GM19324 (cell line): ENCODE results near the gene B9D2.
"Not testable (repeated sequence)": the region's sequence is repeated elsewhere in the genome, so short reads cannot be mapped to it uniquely, and the experiment has no call there.

ENCODE experiments used
- ATAC-seq: cut with Tn5 transposase; IDR thresholded peaks from one replicate; pipeline ENCODE4 v1.9.1; 2021; ENCODE audit warnings: mild to moderate bottlenecking, moderate library complexity; ENCODE audit not compliant: unreplicated experiment, low FRiP score

B9D2 gene

DNA sequence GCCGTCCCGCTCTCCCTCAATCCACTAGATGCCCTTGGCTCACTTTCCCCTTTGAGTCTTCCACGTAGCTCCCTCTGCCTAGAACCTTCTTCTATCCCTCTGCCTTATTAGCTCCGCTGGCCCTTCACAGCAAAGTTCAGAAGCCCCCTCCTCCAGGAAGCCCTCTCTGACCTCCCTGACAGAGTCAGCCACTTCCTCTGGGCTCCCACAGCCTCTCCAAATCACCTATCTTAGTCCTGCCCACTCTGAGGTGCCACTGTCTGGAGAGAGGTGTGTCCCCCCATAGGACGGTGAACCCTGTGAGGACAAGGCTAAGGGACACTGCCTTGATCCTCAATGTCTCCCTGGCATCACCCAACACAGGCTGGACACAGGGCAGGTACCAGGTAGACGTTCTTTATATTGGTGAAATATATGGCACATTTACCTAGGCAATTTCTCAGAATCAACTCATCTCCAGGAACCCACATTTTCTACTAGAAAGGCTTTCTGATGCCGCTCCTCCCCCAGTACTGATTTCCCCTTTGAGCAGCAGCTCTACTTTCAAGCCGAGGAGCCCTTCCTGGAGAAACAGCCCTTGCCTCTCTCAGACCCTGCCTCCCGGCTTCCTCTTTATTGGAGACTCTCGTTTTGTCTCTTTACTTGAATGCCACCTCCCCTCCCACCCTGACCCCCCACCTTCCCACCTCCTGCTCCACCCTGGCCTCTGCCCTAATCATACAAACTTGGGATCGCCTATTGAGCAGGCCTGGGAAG lies 6.8 kb downstream of the B9D2 start:
- ATAC-seq: no peak

DNA sequence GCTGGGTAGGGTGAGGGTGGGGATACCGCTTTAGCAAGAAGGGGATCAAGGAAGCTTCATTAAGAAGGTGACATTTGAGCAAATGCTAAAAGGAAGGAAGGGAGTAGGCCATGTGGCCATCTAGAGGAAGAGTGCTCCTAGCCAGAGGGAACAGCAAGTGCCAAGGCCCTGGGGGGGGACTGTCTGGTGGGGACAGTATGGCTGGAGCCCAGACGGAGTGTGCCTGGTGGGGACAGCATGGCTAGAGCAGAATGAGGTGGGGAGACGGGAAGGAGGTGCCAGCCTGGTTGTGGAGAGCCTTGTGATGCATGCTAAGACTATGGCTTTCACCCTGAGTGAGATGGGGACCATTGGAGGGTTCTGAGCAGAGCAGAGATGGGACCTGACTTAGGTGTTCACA lies 8.1 kb downstream of the B9D2 start:
- ATAC-seq: no peak

DNA sequence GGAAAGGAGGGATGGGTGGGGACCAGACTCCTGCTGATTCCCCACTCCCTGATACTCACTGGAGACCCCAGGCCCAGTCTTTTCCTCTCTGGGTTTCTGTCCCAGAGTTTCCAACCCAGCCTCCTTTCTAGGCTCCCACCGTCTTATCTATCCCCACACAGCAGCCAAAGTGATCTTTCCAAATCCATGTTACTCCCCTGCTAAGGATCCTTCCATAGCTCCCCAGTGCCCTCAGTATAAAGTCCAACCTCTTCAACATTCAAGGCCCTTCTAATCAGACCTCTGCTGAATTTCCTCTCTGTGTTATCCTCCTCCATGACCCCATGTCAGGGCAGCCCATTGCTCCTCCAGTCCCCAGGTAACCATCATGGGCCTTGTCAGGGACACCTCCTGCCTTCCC lies 8.9 kb downstream of the B9D2 start:
- ATAC-seq: no peak

DNA sequence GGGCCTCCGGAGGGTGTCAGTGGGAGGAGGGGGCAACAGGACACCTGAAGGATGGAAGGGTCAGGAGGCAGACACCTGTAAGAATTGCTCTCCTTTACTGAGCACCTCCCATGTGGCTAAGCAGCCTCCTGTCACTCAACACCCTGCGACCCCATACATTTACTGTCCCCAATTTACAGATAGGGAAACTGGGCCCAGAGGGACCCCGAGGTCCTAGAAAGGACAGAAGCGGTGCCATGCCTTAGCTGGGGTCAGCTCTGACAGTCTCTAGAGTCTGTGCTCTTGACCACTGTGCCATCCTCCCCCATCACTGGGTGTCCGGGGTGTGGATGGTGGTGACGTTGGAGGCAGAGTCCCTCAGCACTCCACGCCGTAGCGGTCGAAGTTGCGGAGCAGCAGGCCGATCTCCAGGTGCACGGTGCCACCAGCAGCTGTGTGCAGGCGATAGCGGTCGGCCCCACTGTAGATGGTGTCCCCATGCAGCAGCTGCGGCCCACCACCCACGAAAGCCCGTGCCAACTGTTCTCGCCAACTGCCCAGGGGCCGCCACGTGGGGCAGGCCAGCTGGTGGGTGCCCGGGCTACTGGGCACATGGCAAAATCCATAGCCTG lies 9.5 kb downstream of the B9D2 start:
- ATAC-seq: no peak

DNA sequence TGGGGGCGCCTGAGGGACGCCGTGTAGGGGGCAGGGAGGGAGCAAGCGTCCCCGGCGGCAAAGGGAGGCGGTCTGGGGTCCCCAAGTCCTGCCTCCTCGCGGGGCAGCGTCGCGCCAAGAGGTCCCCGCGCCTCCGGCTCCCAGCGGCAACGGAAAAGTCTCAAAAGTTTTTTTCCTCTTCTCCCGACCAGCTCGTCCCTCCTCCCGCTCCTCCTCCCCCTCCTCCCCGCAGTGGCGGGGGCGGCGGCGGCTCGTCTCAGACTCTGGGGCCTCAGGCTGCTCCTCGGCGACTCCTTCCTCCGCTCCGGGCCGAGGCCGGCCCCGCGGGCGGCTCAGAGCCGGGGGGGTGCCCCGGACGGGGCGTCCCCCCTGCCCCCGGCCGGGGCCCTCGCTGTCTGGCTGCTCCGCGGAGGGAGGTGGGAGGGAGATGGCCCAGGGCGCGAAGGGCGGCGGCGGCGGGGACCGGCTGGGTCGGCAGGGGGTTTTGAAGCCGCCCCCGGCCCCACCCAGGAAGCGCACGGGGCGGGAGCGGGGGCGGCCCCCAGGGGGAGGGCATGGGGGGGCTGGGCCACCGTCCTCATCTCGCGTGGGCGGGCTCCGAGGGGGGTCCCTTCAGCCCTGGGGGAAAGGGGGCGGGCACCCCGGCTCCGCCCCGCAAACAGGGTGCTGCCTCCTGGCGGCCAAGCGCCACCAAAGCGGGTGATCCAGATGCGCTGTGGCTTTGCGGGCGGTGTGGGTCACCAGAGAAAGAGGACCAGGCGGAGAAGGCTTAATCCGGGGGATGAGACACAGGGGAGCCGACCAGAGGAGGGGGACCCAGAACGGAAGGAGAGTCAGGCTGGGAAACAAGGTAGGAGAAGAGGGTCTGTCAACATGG lies 10.2 kb downstream of the B9D2 start, which contains the start of gene TGFB1:
TGFB1 (minus strand) TSS at position 457 of the 877 bp plus-strand sequence. CDS start 878 bp downstream, outside the sequence.
- ATAC-seq: peak; percentile 62

DNA sequence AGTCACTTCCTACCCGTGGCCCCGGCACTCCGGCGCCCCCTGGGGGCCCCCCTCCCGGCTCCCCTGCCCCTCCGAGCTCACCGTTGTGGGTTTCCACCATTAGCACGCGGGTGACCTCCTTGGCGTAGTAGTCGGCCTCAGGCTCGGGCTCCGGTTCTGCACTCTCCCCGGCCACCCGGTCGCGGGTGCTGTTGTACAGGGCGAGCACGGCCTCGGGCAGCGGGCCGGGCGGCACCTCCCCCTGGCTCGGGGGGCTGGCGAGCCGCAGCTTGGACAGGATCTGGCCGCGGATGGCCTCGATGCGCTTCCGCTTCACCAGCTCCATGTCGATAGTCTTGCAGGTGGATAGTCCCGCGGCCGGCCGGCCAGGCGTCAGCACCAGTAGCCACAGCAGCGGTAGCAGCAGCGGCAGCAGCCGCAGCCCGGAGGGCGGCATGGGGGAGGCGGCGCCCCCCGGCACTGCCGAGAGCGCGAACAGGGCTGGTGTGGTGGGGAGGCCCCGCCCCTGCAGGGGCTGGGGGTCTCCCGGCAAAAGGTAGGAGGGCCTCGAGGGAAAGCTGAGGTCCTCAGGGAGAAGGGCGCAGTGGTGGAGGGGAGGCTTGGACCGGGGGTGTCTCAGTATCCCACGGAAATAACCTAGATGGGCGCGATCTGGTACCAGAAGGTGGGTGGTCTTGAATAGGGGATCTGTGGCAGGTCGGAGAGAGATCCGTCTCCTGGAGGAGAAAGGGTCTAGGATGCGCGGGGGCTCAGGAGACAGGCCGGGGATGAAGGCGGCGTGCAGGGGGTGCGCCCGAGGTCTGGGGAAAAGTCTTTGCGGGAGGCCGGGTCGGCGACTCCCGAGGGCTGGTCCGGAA lies 11.1 kb downstream of the B9D2 start:
- ATAC-seq: no peak

DNA sequence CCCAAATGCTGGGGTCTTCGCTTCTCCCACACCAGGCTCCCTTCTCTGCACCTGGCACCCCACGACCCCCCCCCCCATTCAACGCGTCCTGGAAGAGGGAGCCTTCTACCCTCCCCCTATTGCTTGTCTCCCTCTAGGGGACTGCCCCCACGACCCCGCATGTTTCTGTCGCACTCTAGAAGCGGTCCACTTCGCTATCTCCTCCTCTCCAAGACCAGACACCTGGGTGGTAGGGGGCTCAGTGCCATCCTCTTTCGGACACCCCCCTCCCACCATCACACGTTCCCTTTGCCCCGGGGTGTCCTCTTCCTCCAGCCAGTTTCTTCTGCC lies 11.7 kb downstream of the B9D2 start:
- ATAC-seq: no peak

DNA sequence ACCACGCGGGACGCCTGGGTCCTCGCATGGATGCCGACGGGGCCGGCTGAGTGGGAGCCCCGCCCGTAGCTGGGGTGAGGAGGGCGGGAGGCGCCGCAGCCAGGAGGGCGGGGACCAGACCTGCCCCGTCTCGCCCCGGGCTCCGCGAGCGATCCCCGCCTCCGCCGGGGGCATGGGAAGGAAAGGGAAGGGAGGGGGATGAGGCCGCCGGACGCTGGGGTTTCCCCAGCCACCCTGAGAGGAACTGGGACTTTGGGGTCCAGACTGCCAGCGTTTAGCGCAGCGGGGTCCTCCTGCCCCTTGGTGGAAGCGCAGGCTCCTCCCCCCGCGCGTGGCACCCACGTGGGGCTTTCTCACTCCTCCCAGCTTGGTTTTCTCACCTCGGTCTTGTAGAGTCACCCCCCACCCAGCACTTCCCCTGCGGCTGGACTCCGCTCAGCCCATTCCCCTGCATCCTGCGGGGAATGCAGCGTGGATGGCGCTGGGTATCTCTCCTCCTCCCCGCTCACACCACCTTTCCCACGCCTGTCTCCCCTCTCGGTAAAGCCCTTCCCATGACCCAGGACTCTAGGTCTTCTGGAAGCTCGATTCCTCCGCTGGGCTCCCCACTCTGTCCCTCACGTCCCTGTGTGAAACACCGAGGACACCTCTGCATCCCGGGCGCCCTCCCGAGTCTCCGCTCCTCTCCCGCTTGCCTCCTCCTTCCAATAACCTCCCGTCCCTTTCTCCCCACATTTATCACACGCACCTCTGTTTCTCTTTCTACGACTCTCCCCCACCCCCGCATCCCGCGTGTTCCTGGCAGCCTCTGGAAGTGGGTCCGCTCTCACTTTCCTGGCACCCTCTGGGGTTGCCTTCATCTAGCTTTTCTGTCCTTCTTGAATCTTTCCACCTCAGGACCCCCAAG lies 12.4 kb downstream of the B9D2 start:
- peak; percentile 43 for ATAC-seq

DNA sequence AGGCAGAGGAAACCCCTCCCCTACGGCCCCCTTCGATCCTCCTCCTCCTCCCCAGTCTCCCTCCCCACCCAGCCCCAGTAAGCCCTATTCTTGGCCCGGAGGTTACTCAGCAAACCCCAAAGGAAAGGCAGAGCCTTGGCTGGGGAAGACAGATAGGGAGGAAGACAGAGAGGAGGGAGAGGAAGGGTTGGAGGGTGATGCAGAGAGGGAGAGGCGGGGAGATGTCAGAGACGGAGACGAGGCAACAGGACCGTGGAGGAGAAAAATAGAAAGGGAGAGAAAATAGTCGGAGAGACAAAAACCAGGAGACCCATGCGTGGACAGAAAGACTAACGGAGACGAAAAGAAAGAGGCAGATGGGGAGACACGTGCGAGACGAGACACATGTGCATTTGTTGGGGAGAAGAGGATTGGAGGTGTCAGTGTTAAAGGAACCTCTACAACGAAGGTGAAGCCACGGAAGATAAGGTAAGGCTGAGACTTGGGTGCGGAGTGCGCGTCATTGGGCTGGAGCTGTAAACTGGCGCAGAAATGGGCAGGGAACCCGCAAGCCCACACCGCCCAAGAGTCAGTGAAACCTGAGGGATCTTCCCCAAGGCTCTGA lies 13.1 kb downstream of the B9D2 start:
- ATAC-seq: peak; percentile 3

DNA sequence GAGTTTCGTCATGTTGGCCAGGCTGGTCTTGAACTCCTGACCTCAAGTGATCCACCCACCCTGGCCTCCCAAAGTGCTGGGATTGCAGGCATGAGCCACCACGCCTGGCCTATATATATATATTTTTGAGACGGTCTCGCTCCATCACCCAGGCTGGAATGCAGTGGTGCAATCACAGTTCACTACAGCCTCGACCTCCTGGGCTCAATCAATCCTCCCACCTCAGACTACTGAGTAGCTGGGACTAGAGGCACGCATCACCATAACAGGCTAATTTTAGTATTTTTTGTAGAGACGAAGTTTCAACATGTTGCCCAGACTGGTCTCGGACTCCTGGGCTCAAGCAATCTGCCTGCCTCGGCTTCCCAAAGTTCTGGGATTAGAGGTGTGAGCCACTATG lies 17.0 kb downstream of the B9D2 start:
- not testable (repeated sequence) for ATAC-seq

DNA sequence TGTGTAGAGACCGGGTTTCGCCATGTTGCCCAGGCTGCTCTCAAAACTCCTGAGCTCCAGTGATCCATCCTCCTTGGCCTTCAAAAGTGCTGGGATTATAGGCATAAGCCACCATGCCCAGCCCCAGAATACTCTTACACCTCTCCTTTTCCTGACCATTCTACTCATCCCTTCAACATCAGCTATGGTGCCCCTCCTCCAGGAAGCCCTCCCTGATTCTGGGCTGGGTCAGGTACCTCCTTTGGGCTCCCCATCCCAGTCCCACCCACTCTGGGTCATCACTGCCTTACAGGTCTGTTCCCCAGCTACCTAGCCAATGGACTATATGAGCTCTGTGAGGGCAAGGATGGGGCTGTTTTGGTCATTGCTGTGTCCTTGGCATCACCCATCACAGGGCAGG lies 19.8 kb downstream of the B9D2 start:
- no peak for ATAC-seq

DNA sequence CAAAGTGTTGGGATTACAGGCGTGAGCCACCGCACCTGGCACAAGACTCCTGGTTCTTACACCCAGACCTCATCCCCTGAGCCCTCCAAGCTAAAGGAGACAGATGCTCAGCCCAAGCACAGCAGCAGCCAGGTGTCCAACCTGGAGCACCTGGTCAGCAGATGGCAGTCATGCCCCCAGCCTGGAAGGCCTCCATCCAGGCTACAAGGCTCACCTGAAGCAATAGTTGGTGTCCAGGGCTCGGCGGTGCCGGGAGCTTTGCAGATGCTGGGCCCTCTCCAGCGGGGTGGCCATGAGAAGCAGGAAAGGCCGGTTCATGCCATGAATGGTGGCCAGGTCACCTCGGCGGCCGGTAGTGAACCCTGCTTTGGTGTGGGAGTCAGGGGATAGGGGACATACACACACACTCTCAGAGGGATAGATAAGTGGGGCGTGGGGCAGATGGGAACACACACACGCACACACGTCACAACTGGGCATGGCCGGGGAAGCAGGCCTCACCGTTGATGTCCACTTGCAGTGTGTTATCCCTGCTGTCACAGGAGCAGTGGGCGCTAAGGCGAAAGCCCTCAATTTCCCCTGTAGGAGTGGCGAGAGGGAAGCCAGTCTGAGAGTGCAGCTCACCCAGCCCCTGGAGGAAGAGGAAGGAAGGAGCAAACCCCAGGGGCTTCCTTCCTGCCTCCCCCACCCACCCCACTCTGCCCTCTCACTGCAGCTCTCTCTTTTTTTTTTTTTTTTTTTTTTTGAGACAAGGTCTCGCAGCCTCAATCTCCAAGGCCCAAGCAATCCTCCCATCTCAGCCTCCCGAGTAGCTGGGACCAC lies 22.1 kb downstream of the B9D2 start:
- ATAC-seq: no peak

DNA sequence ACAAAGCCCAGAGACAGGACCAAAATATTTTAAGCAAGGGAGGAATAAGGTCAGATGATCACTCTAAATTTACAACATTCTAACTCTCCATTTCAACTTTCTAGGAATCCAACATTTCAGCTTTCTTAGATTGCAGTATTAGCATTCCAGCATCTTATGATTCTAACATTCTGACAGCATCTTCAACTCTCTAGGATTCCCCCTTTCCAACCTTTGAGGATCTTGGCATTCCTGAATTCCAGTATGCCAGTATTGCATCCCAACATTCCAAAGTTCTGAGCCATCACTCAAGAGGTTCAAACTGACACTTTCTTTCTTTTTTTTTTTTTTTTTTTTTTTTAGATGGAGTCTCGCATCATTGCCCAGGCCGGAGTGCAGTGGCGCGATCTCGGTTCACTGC lies 24.0 kb downstream of the B9D2 start:
- ATAC-seq: no peak

DNA sequence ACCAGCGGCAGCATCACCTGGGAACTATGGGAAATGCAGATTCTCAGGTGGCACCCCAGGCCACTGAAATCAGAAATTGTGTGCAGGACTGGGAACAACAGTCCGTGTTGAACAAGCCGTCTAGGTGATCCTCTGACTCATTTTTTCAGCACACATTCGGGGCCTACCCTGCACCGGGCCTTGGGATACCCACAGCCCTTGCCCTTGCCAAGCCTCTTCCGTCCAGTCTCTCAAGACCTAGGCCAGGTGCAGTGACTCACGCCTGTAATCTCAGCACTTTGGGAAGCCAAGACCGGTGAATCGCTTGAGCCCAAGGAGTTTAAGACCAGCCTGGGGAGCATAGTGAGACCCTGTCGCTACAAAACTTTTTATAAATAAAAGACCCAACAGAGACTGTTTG lies 28.5 kb downstream of the B9D2 start:
- no peak for ATAC-seq

DNA sequence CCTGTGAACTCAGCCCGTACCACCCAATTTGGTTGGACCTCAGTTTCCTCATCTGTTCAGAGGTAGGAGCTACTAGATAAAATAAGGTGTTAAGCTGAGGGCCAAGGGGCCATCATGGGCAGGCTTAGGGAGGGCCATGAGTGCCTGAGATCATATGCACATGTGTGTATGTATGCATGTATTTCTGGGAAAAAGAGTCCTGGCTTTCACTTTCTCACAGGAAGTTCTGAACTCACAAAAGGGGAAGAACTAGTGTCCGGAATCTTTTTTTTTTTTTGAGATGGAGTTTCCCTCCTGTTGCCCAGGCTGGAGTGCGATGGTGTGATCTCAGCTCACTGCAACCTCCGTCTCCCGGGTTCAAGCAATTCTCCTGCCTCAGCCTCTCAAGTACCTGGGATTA lies 29.2 kb downstream of the B9D2 start:
- ATAC-seq: no peak

DNA sequence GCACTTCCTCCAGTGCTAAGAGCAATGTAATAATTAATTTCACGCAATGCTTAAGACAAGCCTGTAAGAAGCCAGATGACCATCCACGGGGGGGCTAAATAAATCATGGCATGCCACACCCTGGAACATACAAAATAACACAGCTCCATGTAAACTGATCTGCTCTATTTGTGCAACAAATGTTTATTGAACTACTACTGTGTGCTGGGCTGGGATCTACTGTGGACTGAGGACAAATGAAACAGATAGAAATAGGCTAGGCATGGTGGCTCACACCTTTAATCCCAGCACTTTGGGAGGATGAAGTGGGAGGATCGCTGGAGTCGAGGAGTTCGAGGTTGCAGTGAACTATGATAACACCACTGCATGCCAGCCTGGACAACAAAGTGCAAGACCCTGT lies 31.5 kb downstream of the B9D2 start:
- ATAC-seq: no peak

DNA sequence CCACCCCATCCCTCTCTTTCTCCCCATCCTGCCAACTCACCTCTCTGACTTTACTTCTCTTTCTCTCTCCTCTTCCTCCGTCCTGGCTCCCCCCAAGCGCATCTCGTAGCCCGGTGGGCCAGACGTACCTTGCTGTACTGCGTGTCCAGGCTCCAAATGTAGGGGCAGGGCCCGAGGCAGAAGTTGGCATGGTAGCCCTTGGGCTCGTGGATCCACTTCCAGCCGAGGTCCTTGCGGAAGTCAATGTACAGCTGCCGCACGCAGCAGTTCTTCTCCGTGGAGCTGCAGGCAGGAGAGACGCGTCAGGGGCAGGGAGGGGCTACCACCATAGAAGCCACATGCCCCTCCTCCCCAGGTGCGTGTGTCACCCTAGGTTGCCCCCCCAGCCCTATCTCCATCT lies 31.9 kb downstream of the B9D2 start:
- ATAC-seq: no peak

DNA sequence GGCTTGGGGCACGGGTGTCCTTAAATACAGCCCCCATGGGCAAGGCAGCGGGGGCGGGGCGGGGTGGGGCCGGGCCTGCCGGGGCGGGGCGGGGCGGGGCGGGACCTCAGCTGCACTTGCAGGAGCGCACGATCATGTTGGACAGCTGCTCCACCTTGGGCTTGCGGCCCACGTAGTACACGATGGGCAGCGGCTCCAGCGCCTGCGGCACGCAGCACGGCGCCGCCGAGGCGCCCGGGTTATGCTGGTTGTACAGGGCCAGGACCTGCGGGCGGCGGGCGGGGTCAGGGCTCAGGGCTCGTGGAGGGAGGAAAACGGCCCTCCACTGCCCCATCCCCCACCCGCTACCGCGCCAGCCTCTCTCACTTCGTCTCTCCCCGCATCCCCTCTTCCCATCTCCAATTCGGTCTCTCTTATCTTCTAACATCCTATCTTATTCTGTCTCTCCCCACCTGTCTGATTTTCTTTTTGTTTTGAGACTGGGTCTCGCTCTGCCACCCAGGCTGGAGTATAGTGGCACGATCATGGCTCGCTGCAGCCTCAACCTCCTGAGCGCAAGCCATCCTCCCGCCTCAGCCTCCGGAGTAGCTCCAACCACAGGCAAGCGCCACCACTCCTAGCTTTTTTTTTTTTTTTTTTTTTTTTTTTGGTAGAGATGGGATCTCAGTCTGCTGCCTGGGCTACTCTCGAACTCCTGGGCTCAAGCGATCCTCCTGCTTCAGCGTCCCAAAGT lies 32.8 kb downstream of the B9D2 start:
- no peak for ATAC-seq
